HEK293T (cell line): ENCODE data around the gene LTO1.

Experiments used
- ARNT ChIP-seq: fragments of 450-650 bp; IDR thresholded peaks from 2 replicates; pipeline ENCODE4 v1.6.1; 2017; ENCODE audit warnings: mild to moderate bottlenecking
- BHLHE40 ChIP-seq: fragments of 450-650 bp; IDR thresholded peaks from 2 replicates; pipeline ENCODE4 v1.6.1; 2016; ENCODE audit warnings: mild to moderate bottlenecking, moderate library complexity, borderline replicate concordance
- CTBP1 ChIP-seq: fragments of 450-650 bp; IDR thresholded peaks from 2 replicates; pipeline ENCODE4 v1.6.1; 2016; ENCODE audit warnings: borderline replicate concordance
- FOXA1 ChIP-seq: fragments of 450-650 bp; IDR thresholded peaks from 2 replicates; pipeline ENCODE4 v1.6.1; 2016; ENCODE audit warnings: mild to moderate bottlenecking
- FOXK2 ChIP-seq: fragments of 450-650 bp; IDR thresholded peaks from 2 replicates; pipeline ENCODE4 v1.6.1; 2016; ENCODE audit warnings: mild to moderate bottlenecking
- FOXM1 ChIP-seq: fragments of 450-650 bp; IDR thresholded peaks from 2 replicates; pipeline ENCODE4 v1.6.1; 2017; ENCODE audit warnings: mild to moderate bottlenecking, borderline replicate concordance
- HDGF ChIP-seq: fragments of 450-650 bp; IDR thresholded peaks from 2 replicates; pipeline ENCODE4 v1.6.1; 2017; ENCODE audit warnings: antibody characterized with exemption, borderline replicate concordance
- LEF1 ChIP-seq: fragments of 450-650 bp; IDR thresholded peaks from 2 replicates; pipeline ENCODE4 v1.6.1; 2017; ENCODE audit warnings: mild to moderate bottlenecking, borderline replicate concordance
- SP1 ChIP-seq: fragments of 450-650 bp; IDR thresholded peaks from 2 replicates; pipeline ENCODE4 v1.6.1; 2017
- SUZ12 ChIP-seq: fragments of 450-650 bp; IDR thresholded peaks from 2 replicates; pipeline ENCODE4 v1.6.1; 2016; ENCODE audit warnings: mild to moderate bottlenecking
- TARDBP ChIP-seq: fragments of 450-650 bp; IDR thresholded peaks from 2 replicates; pipeline ENCODE4 v1.6.1; 2016
- ZNF384 ChIP-seq: fragments of 450-650 bp; IDR thresholded peaks from 2 replicates; pipeline ENCODE4 v1.6.1; 2016

GRCh38 chr11:69677749-69678148 is 2.6 kb upstream of the LTO1 start:
- no peak for TF ChIP-seq SP1
- TF ChIP-seq ARNT = no peak
- no peak for TF ChIP-seq FOXM1
- TF ChIP-seq SUZ12 = no peak
- TF ChIP-seq TARDBP = no peak
- no peak for TF ChIP-seq LEF1
- no peak for TF ChIP-seq FOXA1
- TF ChIP-seq BHLHE40 = no peak
- TF ChIP-seq ZNF384 = no peak
- TF ChIP-seq HDGF = no peak
- TF ChIP-seq FOXK2 = no peak
- no peak for TF ChIP-seq CTBP1
